Ovary (tissue), 9 donors: ENCODE results near the gene NCOA5. TPM values are rescaled to one million over a fixed set of nuclear protein-coding genes. Genes with fewer than 3 reads are reported as not detected.

Source experiments
- DNase-seq, 5 donors: peaks; one replicate each; pipeline ENCODE4 v3.0.0-alpha.2; 2019 to 2020
- H3K27ac ChIP-seq, 2 donors: fragments of 200-600 bp; one replicate each; pipeline versions ENCODE4 v1.5.1 to v1.8.0; 2019 to 2022
- H3K27me3 ChIP-seq: fragments of 200-600 bp; one replicate; pipeline ENCODE4 v1.8.0; 2022
- H3K36me3 ChIP-seq: fragments of 200-600 bp; sonication (generic); one replicate; pipeline ENCODE4 v1.5.1; 2019
- H3K4me1 ChIP-seq: one replicate; pipeline ENCODE4 v1.8.1; 2013; ENCODE audit warnings: mild to moderate bottlenecking, moderate library complexity; ENCODE audit not compliant: insufficient read depth
- H3K4me3 ChIP-seq: fragments of 200-600 bp; sonication (generic); one replicate; pipeline ENCODE4 v1.5.1; 2017
- H3K9me3 ChIP-seq, 2 donors: fragments of 200-600 bp in 1 of 2; sonication (generic) in 1 of 2; one replicate each; pipeline versions ENCODE4 v1.5.1 to v1.8.1; 2013 to 2019; ENCODE audit warnings: mild to moderate bottlenecking in 1 of 2, moderate library complexity in 1 of 2
- EP300 ChIP-seq: sonication (generic); formaldehyde crosslinking; IDR thresholded peaks from one replicate; pipeline ENCODE4 v1.6.1; 2017; ENCODE audit warnings: antibody characterized with exemption
- POLR2A ChIP-seq: fragments of 450-650 bp; IDR thresholded peaks from one replicate; pipeline ENCODE4 v1.6.1; 2017; ENCODE audit warnings: antibody characterized with exemption, mild to moderate bottlenecking, moderate library complexity
- WGBS, 3 donors: extraction: QIAGEN DNeasy Blood & Tissue Kit in 1 of 3; methylation state at CpG; one replicate each; pipeline versions ENCODE4 v1.1.5 to v1.1.7; 2013 to 2017; 5-methylcytosine and 5-hydroxymethylcytosine counted together
- intact Hi-C, 4 donors: fragments of 100-400 bp; cut with DNase I; formaldehyde crosslinking; loops; one replicate each; pipeline versions ENCODE4 v1.11.0 to v1.15.1; 2022 to 2023
- polyA plus RNA-seq, 2 donors: library from polyadenylated mRNA; stranded (reverse); fragments of 200-250 nt in 1 of 2; fragments of 350-450 nt in 1 of 2; fragmentation: Illumina TruSeq in 1 of 2; extraction: RNeasy Lipid Tissue Mini Kit (QIAGEN cat#74804) in 1 of 2; gene quantifications; one replicate each; pipeline ENCODE4 v1.2.3, GENCODE V29; 2013 to 2014
- total RNA-seq, 7 donors: library from RNA; depleted of rRNA in 2 of 7; stranded (reverse); fragments of >200 nt in 2 of 7; fragmentation: NEBNext Ultra II Directional in 3 of 7; extraction: Animal tissue kit (Norgen Biotek cat#: 25700) in 3 of 7; gene quantifications; one replicate each; pipeline versions ENCODE4 v1.1.0 to v1.2.4, GENCODE V29; 2016 to 2023
- TF ChIP-seq, protein P1 (sequence below), 3 donors: fragments of 450-650 bp in 2 of 3; fragments of 200-600 bp in 1 of 3; IDR thresholded peaks; one replicate each; pipeline versions ENCODE4 v1.5.1 to v1.8.0; 2016 to 2022; ENCODE audit warnings: antibody characterized with exemption in 3 of 3, mild to moderate bottlenecking in 1 of 3
- donor health status: DM: no; HTN: no; CAD: no; lungs with moderate emphysema.
- donor health status: DM: no; HTN: no; CAD: no.
- donor health status: Bipolar disorder and iron deficiency.
- donor health status: DM: yes; HTN: yes; CAD: no.
- donor health status: DM: no; HTN: no; CAD: no.
- donor health status: DM: yes; HTN: yes; CAD: no.

Gene NCOA5
- total and polyA plus RNA-seq, 9 donors: 27.6 to 51.1 (median 35.6) TPM

DNA sequence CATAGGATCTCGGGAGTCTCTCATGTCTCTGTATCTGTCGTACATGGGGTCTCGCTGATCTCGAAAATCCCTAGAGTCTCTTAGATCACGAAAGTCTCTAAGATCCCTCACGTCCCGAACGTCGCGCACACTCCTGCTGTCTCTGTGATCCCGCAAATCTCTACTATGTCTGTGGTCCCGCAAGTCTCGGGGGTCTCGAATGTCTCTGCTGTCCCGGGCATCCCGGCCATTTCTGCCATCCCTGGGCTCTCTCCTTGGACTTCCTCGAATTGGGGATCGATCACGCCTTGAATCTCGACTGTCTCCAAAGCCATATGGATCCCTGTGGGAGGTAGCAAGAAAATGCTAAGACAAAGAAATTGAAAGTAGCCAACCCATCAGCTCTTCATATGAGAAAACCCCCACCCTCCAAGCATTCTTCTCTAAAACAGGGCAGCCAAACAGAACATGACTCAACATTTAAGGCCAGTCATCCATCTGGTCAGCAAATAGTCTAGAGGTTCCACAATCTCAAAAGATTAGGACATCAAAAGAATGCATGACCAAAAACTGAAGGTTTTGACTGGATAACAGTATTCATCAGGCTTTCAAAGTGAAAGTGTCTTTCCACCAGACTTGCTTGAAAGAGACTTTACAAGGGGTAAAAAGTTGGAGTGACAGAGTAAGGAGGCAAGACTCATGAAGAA lies 19.4 kb downstream of the NCOA5 start:
- intact Hi-C loops: no loop called here
- DNase-seq: no peak
- TF ChIP-seq POLR2A: no peak

DNA sequence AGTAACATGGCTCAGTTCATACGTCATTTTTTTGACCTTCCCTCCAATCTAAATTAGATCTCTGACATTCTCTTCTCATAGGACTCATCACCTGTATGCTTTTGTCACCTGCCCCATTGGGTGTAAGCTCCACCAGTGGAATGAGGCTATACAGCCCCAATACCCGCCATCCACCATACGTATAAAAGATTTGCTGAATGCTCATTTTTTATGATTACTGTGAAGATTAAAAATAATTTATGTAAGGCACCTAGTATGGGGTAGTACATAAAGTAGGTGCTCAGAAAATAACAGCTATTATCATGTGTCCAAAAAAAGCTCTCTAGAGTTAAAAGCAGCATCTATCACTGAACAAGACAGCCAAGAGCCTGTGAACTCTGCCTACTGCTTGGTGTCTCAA lies 24.1 kb downstream of the NCOA5 start:
- 92 to 95% (median 95%) methylated on average over 3 of the region's 3 CpGs for WGBS, 3 donors
- DNase-seq: no peak
- Histone ChIP-seq H3K4me1 (no peaks in the 10 kb centered on the region), H3K9me3 (no peaks in the 10 kb centered on the region), H3K4me3 (no peak overlapping the region), H3K36me3 (peaks cover 7% of the 10 kb centered on the region), H3K27ac (no peak overlapping the region), H3K27me3 (no peaks in the 10 kb centered on the region)
- intact Hi-C loops: no loop called here
- TF ChIP-seq EP300 (no peak), POLR2A (no peak)
- TF ChIP-seq, protein P1, sequence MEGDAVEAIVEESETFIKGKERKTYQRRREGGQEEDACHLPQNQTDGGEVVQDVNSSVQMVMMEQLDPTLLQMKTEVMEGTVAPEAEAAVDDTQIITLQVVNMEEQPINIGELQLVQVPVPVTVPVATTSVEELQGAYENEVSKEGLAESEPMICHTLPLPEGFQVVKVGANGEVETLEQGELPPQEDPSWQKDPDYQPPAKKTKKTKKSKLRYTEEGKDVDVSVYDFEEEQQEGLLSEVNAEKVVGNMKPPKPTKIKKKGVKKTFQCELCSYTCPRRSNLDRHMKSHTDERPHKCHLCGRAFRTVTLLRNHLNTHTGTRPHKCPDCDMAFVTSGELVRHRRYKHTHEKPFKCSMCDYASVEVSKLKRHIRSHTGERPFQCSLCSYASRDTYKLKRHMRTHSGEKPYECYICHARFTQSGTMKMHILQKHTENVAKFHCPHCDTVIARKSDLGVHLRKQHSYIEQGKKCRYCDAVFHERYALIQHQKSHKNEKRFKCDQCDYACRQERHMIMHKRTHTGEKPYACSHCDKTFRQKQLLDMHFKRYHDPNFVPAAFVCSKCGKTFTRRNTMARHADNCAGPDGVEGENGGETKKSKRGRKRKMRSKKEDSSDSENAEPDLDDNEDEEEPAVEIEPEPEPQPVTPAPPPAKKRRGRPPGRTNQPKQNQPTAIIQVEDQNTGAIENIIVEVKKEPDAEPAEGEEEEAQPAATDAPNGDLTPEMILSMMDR (IDR thresholded peaks at IDR 0.05): no peak

More for the DNA sequence above, 19.4 kb downstream of the NCOA5 start:
- H3K4me1 ChIP-seq: peaks cover 3% of the 10 kb centered on the region
- no peak overlapping the region for H3K27ac ChIP-seq
- 93 to 95% (median 94%) methylated on average over 20 of the region's 20 CpGs for WGBS, 3 donors
- no peaks in the 10 kb centered on the region for H3K9me3 ChIP-seq
- H3K27me3 ChIP-seq: no peaks in the 10 kb centered on the region
- peaks cover 5% of the 10 kb centered on the region for H3K36me3 ChIP-seq
- no peak overlapping the region for H3K4me3 ChIP-seq

DNA sequence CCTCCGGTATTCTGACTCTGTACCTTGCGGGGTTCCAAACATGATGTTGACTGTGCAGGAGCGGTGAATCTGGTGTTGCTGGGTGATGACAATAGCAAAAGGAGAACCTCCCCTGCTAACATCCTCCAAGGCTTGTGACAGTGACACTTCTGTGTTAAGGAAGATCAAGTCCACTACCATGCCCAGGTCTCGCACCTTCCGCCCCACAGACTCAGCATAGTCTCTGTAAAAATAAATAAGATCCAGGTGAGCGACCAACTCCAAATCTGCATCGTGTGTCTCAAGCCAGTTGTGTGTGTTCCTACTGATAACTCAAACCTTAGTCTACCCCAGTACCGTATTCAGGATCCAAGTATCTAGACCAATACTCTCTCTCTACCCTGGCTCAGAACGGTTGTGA lies 24.8 kb downstream of the NCOA5 start:
- Histone ChIP-seq H3K4me1 (no peaks in the 10 kb centered on the region), H3K27ac (no peak overlapping the region), H3K27me3 (no peaks in the 10 kb centered on the region), H3K9me3 (no peaks in the 10 kb centered on the region), H3K4me3 (no peak overlapping the region), H3K36me3 (peaks cover 7% of the 10 kb centered on the region)
- DNase-seq: no peak
- intact Hi-C loops: no loop called here
- WGBS, 3 donors: 84 to 94% (median 93%) methylated on average over 9 of the region's 9 CpGs
- no peak for TF ChIP-seq POLR2A
- TF ChIP-seq EP300: no peak
- TF ChIP-seq, protein P1 (IDR thresholded peaks at IDR 0.05): no peak

DNA sequence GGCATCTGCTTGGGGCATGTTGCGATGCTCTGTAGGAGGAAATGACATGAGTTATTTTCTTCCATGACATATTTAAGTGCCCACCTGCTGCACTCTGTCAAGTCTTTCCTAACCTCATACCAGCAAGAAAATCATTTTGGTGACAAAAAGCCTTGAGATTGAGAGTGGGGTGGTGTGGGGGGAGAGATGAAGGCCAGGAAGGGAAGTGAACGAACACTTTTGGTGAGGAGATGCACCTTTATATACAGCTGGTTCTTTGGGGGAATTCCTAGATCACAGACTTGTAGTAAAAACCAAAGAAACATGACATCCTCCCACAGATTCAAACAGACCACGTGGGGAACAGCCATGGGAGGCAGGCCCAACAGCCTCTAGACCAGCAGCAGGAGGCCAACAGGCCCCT lies 26.1 kb downstream of the NCOA5 start:
- intact Hi-C loops: no loop called here
- Histone ChIP-seq H3K27me3 (no peaks in the 10 kb centered on the region), H3K9me3 (no peaks in the 10 kb centered on the region), H3K4me1 (no peaks in the 10 kb centered on the region), H3K36me3 (peaks cover 7% of the 10 kb centered on the region), H3K4me3 (no peak overlapping the region), H3K27ac (no peak overlapping the region)
- WGBS, 3 donors: 59 to 70% (median 67%) methylated on average over 3 of the region's 3 CpGs
- no peak for DNase-seq
- TF ChIP-seq, protein P1 (IDR thresholded peaks at IDR 0.05): no peak
- TF ChIP-seq EP300: no peak
- no peak for TF ChIP-seq POLR2A

DNA sequence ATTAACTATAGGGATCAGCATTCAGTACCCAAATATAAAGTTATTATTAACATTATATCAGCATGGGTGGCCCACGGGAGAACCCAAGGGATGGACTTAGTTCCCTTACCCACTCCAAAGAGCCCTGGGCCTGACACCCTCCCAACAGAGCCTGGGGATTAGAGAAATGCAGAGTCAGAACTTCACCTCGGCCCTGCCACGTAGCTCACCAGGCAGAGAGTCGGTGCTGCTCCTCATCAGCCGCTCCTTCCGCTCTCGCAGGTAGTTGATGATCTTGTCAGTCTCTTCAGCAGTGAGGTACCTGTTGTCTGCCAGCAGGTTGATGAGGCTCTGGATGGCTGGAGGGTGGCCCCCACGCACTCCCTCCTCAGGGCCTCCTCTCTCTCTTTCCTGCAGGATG lies 26.6 kb downstream of the NCOA5 start:
- H3K4me3 ChIP-seq: no peak overlapping the region
- peaks cover 7% of the 10 kb centered on the region for H3K36me3 ChIP-seq
- WGBS, 3 donors: 89 to 90% (median 90%) methylated on average over 8 of the region's 8 CpGs
- DNase-seq: no peak
- no peak overlapping the region for H3K27ac ChIP-seq
- intact Hi-C loops: no loop called here
- no peaks in the 10 kb centered on the region for H3K27me3 ChIP-seq
- no peaks in the 10 kb centered on the region for H3K9me3 ChIP-seq
- H3K4me1 ChIP-seq: peaks cover 2% of the 10 kb centered on the region
- TF ChIP-seq POLR2A (no peak), EP300 (no peak)
- TF ChIP-seq, protein P1 (IDR thresholded peaks at IDR 0.05): no peak
